HEK293T (cell line): ENCODE results near the gene STX1B.

Experiments used
- CTCF ChIA-PET: fragments of 350-600 bp; formaldehyde crosslinking; extraction: SDS; loops from one replicate; lab custom pipeline; 2021; ENCODE audit warnings: antibody characterized with exemption, inconsistent platforms; lab: Yijun Ruan, JAX
- POLR2A ChIA-PET: fragments of 350-600 bp; formaldehyde crosslinking; extraction: SDS; loops from one replicate; lab custom pipeline; 2020; ENCODE audit warnings: antibody characterized with exemption, inconsistent platforms; lab: Yijun Ruan, JAX
- DNase-seq: peaks from one replicate; pipeline ENCODE4 v3.0.0; 2012; ENCODE audit warnings: mixed read lengths; ENCODE audit errors: extremely low spot score
- ARNT ChIP-seq: fragments of 450-650 bp; IDR thresholded peaks from 2 replicates; pipeline ENCODE4 v1.6.1; 2017; ENCODE audit warnings: mild to moderate bottlenecking
- BHLHE40 ChIP-seq: fragments of 450-650 bp; IDR thresholded peaks from 2 replicates; pipeline ENCODE4 v1.6.1; 2016; ENCODE audit warnings: mild to moderate bottlenecking, moderate library complexity, borderline replicate concordance
- CTBP1 ChIP-seq: fragments of 450-650 bp; IDR thresholded peaks from 2 replicates; pipeline ENCODE4 v1.6.1; 2016; ENCODE audit warnings: borderline replicate concordance
- ELF4 ChIP-seq: fragments of 450-650 bp; IDR thresholded peaks from 2 replicates; pipeline ENCODE4 v1.6.1; 2017; ENCODE audit warnings: antibody characterized with exemption
- FOXA1 ChIP-seq: fragments of 450-650 bp; IDR thresholded peaks from 2 replicates; pipeline ENCODE4 v1.6.1; 2016; ENCODE audit warnings: mild to moderate bottlenecking
- FOXK2 ChIP-seq: fragments of 450-650 bp; IDR thresholded peaks from 2 replicates; pipeline ENCODE4 v1.6.1; 2016; ENCODE audit warnings: mild to moderate bottlenecking
- FOXM1 ChIP-seq: fragments of 450-650 bp; IDR thresholded peaks from 2 replicates; pipeline ENCODE4 v1.6.1; 2017; ENCODE audit warnings: mild to moderate bottlenecking, borderline replicate concordance
- HDGF ChIP-seq: fragments of 450-650 bp; IDR thresholded peaks from 2 replicates; pipeline ENCODE4 v1.6.1; 2017; ENCODE audit warnings: antibody characterized with exemption, borderline replicate concordance
- L3MBTL2 ChIP-seq: fragments of 450-650 bp; conservative IDR thresholded peaks from 2 replicates; pipeline ENCODE4 v1.6.1; 2016; ENCODE audit warnings: mild to moderate bottlenecking
- LEF1 ChIP-seq: fragments of 450-650 bp; IDR thresholded peaks from 2 replicates; pipeline ENCODE4 v1.6.1; 2017; ENCODE audit warnings: mild to moderate bottlenecking, borderline replicate concordance
- NFRKB ChIP-seq: fragments of 450-650 bp; IDR thresholded peaks from 2 replicates; pipeline ENCODE4 v1.6.1; 2016; ENCODE audit warnings: mild to moderate bottlenecking, moderate library complexity
- SP1 ChIP-seq: fragments of 450-650 bp; IDR thresholded peaks from 2 replicates; pipeline ENCODE4 v1.6.1; 2017
- SUZ12 ChIP-seq: fragments of 450-650 bp; IDR thresholded peaks from 2 replicates; pipeline ENCODE4 v1.6.1; 2016; ENCODE audit warnings: mild to moderate bottlenecking
- TARDBP ChIP-seq: fragments of 450-650 bp; IDR thresholded peaks from 2 replicates; pipeline ENCODE4 v1.6.1; 2016
- ZNF384 ChIP-seq: fragments of 450-650 bp; IDR thresholded peaks from 2 replicates; pipeline ENCODE4 v1.6.1; 2016
- TF ChIP-seq, protein P1 (sequence below): fragments of 450-650 bp; IDR thresholded peaks from 2 replicates; pipeline ENCODE4 v1.6.1; 2016

Gene STX1B

DNA sequence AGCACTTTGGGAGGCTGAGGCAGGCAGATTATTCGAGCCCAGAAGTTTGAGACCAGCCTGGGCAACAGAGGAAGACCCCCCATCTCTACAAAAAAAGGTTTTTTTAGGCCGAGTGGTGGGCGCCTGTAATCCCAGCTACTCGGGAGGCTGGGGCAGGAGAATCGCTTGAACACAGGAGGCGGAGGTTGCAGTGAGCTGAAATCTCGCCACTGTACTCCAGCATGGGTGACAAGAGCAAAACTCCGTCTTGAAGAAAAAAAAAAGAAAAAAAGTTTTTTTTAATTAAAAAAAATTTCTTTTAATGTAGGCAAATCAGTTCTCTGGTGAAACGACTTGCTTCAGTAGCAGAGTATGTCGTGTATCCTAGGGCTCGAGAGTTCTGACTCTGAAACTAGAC, 14.5 kb downstream of the STX1B start:
- no peak for DNase-seq
- POLR2A ChIA-PET: interaction anchor here (1.0 kb wide), 1 partner anchor 11 kb away, joined by 4 read pairs; the partner anchor contains the start of gene HSD3B7
- CTCF ChIA-PET: interaction anchor here (1.7 kb wide), 1 partner anchor 11 kb away, joined by 6 read pairs; the partner anchor contains the start of gene HSD3B7
- no peak for TF ChIP-seq HDGF
- TF ChIP-seq SUZ12: no peak
- TF ChIP-seq, protein P1, sequence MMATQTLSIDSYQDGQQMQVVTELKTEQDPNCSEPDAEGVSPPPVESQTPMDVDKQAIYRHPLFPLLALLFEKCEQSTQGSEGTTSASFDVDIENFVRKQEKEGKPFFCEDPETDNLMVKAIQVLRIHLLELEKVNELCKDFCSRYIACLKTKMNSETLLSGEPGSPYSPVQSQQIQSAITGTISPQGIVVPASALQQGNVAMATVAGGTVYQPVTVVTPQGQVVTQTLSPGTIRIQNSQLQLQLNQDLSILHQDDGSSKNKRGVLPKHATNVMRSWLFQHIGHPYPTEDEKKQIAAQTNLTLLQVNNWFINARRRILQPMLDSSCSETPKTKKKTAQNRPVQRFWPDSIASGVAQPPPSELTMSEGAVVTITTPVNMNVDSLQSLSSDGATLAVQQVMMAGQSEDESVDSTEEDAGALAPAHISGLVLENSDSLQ: no peak
- no peak for TF ChIP-seq ARNT
- TF ChIP-seq FOXK2: no peak
- TF ChIP-seq TARDBP: no peak
- no peak for TF ChIP-seq BHLHE40
- TF ChIP-seq ELF4: no peak

DNA sequence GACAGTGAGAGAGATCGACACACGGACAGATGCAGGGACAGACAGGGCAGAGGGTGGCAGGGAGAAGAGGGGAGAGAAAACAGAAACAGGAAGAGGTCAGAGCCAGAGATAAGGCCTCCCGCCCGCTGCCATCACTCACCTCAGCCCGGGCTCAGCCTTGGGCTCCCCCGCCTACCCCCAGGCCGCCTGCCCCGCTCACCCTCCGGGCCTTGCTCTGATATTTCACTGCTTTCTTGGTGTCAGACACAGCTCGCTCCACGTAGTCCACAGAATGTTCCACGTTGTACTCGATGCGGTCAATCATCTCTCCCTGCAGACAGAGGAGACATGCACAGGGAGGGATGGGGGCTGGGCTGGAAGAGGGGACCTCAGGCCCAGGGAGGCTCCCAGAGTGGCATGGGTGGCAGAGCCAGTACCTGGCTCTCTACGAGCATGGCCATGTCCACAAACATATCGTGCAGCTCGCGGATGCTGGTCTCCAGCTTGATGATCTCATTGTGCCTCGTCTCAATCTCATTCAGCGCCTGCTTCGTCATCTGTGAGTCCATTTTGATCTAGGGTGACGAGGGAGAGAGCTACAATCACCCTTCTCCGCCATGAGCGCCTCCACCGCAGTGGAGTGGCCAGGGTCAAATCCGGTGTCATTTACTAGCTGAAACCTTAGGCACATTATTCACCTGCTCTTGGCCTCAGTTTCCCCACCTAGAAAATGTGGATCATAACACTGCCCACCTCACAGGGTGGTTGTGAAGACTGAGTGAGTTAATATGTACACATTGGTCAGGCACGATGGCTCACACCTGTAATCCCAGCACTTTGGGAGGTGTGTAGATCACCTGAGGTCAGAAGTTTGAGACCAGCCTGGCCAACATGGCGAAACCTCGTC, 17.3 kb downstream of the STX1B start:
- DNase-seq: no peak
- CTCF ChIA-PET: interaction anchor here (1.1 kb wide), 1 partner anchor 8 kb away, joined by 11 read pairs; the partner anchor contains the start of gene HSD3B7
- TF ChIP-seq HDGF: no peak
- POLR2A ChIA-PET: no interaction called here

DNA sequence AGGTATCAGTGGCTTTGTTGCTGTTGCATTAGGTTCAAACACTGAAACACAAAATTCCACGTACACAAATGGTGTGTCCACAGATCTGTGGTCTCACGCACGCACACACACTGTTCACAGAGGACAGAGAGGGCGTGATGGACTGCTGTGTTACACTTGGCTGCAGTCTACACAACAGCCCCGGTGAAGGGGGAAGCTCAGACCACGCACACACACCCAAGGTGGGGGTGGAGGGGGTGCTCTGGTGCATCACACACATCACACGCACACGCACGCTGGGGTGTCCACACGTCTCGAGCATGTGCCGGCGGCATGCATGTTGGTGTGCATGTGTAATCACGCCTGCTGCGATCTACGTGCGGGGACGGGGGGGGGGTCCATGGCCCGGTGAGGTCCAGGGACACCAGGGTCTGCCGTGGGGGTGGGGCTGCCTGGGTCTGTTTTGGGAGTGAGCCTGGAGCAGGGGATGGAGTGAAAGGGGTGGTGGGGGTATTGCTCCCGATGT, 18.1 kb downstream of the STX1B start:
- no peak for TF ChIP-seq HDGF
- TF ChIP-seq SUZ12: no peak
- TF ChIP-seq ZNF384: no peak
- no peak for TF ChIP-seq ELF4
- no peak for TF ChIP-seq FOXM1
- no peak for TF ChIP-seq L3MBTL2
- TF ChIP-seq BHLHE40: no peak
- TF ChIP-seq FOXA1: no peak
- TF ChIP-seq NFRKB: no peak
- DNase-seq: no peak
- ChIA-PET CTCF (no interaction called here), POLR2A (no interaction called here)

DNA sequence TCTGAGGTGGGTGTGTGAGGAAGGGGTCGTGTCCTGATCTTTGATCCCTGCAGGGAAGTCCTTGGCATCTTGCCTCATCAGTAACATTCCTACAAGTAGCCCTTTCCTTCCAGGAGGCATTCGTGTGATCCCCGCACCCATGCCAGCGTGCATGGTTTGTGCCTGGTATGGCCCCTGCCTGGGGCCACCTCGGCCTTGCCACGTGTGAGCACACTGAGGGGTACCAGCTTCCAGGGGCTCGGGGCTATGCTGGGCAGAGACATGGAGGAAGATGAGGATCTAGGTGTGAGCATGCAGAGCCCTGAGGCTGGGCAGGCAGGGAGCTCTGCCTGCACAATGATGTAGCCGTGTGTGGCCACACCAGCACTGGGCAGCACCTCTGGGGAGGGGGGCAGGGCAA, 19.4 kb downstream of the STX1B start:
- CTCF ChIA-PET: no interaction called here
- no peak for DNase-seq
- no peak for TF ChIP-seq ZNF384
- POLR2A ChIA-PET: no interaction called here

DNA sequence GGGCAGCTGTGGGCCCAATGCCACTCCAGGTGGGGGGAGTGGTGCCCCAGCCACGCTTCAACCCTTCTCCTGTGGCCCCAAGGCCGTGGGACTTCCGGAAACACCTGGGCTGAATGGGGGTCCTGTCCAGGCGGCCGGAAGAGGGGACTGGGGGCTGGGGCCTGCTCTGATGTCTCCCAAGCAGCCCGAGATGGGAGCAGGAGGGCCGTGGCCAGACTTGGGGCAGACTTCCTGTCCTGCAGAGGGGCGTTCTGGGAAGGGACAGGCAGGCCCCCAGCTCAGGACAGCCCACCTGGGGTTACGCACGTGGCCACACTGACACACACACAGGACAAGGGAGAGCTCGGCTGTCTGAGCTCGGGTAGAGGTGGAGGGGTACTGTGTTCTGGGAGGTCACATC, 20.3 kb downstream of the STX1B start:
- CTCF ChIA-PET: no interaction called here
- DNase-seq: no peak
- POLR2A ChIA-PET: no interaction called here
- no peak for TF ChIP-seq SUZ12
- TF ChIP-seq ZNF384: no peak
- no peak for TF ChIP-seq SP1
- TF ChIP-seq LEF1: no peak
- TF ChIP-seq, protein P1: no peak
- TF ChIP-seq HDGF: no peak
- TF ChIP-seq CTBP1: no peak
- TF ChIP-seq FOXA1: no peak
- TF ChIP-seq NFRKB: no peak
- no peak for TF ChIP-seq BHLHE40
- TF ChIP-seq FOXK2: no peak
- no peak for TF ChIP-seq ARNT
- no peak for TF ChIP-seq FOXM1
- no peak for TF ChIP-seq ELF4
- no peak for TF ChIP-seq L3MBTL2
- no peak for TF ChIP-seq TARDBP

DNA sequence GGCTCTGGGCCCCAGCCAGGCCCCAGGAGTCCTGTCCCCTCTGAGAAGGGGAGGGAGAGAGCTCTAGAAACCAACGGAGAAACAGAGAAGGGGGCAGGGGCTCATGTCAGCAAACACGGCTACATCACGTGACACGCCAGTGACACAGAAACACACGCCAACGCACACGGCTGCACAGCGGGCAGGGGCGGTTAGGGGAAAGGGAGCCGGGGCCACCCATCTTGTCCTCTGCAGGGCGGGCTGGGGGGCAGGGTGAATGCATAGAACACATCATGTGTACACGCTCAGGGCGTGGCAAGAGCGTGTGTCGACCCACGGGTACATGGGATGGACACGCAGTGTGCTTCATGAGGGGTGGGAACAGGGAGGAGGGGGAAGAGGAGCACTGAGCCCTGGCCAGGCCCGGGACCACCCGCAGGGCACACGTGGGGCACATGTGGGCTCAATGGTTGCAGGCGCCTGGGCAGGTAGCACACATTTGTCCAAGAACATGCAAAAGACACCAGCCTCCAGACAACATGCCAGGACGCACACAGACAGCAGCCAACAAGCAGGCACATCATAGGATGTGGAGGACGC, 20.9 kb downstream of the STX1B start:
- DNase-seq: no peak
- POLR2A ChIA-PET: no interaction called here
- CTCF ChIA-PET: no interaction called here
- no peak for TF ChIP-seq CTBP1
- TF ChIP-seq NFRKB: no peak

DNA sequence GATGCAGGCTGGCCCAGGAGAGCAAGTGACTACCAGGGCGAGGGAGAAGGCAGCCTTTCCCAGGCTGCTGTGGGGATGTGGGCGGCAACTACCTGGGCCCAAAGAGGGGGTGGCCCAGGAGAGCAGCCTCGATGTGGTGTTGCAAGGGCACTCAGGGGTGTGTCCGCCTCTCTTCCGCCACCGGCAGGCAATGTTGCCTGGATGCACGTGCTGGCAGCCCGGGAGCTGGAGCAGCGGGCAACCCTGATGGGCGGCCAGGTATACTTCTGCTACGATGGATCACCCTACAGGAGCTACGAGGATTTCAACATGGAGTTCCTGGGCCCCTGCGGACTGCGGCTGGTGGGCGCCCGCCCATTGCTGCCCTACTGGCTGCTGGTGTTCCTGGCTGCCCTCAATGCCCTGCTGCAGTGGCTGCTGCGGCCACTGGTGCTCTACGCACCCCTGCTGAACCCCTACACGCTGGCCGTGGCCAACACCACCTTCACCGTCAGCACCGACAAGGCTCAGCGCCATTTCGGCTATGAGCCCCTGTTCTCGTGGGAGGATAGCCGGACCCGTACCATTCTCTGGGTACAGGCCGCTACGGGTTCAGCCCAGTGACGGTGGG, 22.8 kb downstream of the STX1B start:
- ChIA-PET CTCF (interaction anchor here (1.3 to 1.5 kb wide), 2 partner anchors 11 to 1171 kb away, joined by 3 read pairs; no protein-coding TSS in a partner anchor), POLR2A (interaction anchor here (0.6 kb wide), 1 partner anchor 12 kb away, joined by 3 read pairs; no protein-coding TSS in a partner anchor)
- DNase-seq: no peak
- TF ChIP-seq L3MBTL2 (no peak), FOXA1 (no peak), ZNF384 (no peak), LEF1 (no peak), SUZ12 (no peak), HDGF (no peak), SP1 (no peak)
